NCI-H2196 (cell line): Measurements from ENCODE around the gene CNRIP1.
"Not testable (repeated sequence)": the region's sequence is repeated elsewhere in the genome, so short reads cannot be mapped to it uniquely, and the experiment has no call there.

Experiments used
- DNase-seq: peaks from one replicate; lab custom pipeline; 2025; ENCODE audit not compliant: unreplicated experiment; lab: John Stamatoyannopoulos, UW

The CNRIP1 gene, protein sequence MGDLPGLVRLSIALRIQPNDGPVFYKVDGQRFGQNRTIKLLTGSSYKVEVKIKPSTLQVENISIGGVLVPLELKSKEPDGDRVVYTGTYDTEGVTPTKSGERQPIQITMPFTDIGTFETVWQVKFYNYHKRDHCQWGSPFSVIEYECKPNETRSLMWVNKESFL

DNA sequence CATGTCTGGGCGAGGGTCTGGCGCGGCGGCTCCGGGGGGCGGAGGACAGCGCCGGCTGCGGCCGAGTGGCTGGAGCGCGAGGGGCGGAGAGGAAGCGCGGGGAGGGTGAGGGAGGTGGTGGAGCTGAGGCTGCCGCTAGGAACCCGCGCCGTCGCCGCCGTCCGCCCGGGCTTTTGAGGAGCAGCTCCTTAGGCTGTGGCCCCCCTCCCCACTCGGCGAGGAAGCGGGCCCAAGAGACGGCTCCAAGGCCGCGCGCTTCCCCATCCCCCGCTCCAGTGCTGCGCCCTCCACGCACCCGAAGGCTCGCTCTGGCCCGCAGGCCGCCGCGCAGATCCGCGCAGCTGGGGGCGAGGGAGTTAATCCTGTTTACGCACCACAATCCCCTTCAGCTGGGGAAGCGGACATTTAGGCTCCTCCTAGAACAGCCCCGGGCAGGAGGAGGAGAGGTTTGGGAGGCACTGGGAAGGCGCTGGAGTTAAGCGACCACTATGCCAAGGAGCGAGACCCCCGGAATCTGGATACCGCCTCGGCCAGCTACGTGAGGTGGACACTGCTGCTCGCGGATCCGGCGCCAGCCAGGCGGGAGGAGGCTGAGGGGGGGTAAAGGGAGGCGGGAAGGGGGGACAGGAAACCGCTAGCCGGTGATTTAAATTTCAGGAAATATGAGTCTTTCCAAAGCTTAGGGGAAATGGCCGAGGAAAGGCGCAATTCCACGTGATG, at the start of gene CNRIP1:
Gene CNRIP1, minus strand, starts transcription at position 552 of the 720 bp plus-strand sequence. Its CDS starts 549 bp downstream, at position 3.
- DNase-seq = peak; percentile 35

DNA sequence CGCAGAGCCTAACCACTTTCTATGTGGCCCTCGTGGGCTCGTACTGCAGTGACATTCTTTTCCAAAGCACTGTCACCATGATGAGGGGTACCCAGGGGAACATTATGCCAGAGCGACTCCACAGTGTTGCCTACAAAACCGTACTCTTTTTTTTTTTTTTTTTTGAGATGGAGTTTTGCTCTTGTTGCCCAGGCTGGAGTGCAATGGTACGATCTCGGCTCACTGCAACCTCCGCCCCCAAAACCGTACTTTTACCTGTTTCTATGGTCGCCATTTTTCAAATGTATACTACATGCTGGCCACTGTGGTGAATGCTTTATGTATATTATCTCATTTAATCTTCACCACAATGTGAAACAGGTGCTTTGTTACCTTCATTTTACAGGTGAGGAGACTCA, 49.6 kb upstream of the CNRIP1 start:
- no peak for DNase-seq

DNA sequence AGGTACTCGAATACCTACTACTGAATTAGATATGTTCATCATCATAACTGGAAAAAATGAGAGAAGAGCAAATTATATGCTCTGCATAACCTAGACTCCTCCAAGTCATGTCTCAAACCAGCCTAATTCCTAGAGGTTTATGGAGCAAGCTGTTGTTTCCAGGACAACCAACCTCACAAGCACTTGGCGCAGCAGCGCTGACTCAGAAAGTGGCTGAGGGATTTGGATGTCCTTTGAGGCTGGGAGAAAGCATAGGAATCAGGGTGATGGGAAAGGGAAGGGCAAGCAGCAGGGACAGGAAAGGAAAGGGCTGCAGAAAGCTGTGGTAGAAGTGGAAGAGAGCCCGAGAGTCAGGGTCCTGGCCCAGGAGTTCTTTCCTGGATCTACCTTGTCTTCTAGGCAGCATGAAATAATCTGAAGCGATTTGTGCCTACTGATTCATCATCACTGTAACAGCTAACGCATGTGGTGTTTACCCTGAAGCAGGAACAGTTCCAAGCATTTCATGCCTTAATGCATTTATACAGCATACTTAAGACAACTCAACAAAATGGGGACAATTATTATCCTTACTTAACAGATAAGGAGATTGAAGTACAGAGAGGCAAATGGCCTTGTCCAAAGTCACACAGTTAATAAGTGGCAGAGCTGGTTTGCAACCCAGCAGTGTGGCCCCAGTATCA, 49.0 kb upstream of the CNRIP1 start:
- no peak for DNase-seq

DNA sequence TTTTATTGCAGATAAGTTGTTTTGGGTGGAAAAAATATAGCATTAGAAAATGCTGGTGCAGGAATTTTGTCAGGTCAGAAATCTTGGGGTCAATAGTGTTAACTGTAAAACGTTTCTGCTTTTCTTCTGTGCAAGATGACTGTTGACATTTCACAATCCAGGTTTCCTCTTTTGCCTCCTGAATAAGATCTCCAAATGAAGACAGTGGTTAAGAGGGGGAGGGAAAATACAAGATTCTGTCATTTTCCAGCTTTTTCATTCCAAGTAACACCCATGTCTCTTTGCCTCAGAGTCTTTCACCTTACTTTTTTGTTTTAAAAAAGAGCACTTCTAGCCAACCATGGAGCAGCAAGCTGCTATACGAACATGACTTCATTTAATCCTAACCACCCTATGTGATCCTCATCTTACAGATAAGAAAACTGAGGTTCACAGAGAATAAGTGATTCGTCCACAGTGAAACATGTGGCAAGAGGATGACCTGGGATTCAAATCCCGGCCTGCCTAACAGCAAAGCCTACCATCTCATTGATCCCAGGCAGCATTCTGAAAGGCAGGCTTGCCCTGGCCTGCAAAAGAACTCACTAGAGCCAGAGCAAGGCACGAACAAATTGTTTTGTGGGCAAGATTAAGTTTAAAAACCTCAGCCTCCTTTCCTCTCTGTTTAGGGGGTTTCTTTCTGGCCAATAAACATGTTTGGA, 48.4 kb upstream of the CNRIP1 start:
- no peak for DNase-seq

DNA sequence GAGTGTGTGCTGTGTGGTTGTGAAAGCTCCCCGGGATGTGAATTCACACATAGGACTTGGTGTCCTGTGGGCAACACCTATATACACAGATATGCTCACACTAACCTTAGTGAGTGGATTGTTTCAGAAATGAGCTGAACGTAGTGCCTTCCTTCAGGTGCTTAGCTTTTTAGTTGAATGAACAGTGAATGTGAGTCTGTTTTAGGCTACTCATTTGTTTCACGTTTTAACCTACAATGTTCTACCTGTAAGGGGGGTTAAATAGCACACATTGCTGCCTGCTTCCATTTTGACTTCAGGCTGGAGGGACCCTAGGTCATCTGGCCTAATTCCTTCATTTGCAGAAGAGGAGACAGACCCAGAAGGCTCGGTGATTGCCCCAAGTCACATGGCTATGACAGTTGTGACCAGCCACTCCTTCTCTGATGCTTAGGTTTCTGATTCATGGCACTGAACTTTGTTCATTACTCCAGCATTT, 46.4 kb upstream of the CNRIP1 start:
- DNase-seq = no peak

DNA sequence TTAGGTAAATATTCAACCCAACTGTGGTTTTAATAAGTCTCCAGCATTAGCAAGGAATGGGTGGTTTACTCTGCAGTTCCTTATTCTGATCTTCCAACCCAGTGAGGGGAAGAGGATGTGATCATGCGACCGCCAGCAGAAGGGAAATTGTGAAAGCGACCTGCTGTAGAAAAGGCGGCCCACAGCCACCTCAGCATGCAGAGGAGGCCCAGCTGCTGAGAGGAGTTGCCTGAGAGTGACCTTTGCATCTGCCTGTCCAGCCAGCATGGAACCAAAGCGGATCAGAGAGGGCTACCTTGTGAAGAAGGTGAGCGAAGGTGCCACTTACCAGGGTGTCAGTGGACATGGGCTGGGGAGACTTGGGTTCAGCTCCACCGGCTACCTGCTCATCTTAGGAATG, 45.3 kb upstream of the CNRIP1 start, which contains the start of gene PLEK:
Gene PLEK, plus strand, starts transcription at position 196 of the 400 bp plus-strand sequence. Its CDS starts 70 bp downstream, at position 266.
- DNase-seq = no peak

DNA sequence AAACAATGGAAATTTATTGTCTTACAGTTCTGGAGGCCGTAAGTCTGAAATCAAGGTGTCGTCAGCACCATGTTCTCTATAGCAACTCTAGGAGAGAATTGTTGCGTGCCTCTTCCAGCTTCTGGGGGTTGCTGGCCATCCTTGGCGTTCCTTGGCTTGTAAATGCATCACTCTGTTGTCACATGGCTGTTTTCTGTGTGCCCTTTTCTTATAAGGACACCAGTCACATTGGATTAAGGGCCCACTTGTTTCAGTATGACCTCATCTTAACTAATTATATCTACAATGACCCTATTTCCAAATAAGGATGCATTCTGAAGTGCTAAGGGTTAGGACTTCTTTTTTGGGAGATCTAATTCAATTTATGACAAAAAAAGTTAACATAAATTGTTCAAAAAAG, 44.0 kb upstream of the CNRIP1 start:
- DNase-seq = no peak

DNA sequence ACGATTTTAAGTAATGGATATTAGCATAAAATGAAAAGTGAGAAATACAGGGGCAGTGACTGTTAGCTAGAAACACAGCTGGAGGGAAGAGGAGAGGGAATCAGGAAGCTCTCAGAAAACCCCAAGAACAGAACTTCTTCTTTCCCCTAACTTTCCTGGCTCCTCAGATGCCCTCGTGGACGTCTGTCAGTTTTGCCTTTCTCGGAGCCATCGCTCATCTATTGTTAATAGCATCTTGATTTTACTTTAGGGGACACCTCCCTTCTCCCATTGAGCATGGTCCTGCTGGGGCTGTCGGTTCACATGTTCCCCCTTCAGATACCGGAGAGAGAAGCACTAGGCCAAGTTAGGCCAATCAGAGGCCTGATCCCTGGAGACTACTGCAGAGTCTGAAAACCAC, 43.0 kb upstream of the CNRIP1 start:
- no peak for DNase-seq

DNA sequence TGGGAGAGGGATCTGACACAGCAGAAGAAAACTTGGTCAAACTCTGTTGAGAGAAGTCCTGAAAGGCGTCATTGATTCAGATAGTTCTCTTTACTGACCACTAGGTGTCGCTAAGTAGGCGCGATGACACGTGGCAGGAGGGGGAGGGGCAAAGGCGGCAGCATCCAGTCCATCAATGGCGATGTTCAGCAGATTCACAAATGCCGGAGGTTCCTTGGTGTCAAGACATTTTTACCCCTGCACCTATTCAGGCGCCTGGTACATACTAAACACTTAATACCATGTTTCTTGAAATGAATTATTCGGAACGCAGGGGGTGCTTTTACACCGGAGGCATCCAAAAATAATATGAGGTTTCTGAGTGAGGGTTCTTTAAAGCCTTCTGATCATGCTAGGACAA, 42.3 kb upstream of the CNRIP1 start:
- peak; percentile 34 for DNase-seq

DNA sequence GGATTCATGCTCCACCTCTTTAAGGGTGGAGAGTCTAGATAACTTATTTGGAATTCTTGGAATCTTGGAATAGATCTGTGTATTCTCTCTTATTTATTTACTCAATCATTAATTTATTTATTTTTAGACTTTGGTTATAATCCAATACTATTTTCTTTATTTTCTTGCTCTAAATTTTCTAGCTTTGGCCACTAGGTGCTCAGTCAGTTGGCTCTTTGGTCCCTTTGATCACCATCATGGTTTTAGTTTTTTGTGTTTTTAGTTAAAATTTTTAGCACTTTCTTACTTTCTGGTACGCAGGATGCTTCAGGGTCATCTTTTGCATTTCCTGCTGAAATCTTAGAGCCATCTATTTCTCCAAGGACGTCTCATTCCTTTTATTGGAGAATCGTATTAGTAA, 40.1 kb upstream of the CNRIP1 start:
- DNase-seq = no peak

DNA sequence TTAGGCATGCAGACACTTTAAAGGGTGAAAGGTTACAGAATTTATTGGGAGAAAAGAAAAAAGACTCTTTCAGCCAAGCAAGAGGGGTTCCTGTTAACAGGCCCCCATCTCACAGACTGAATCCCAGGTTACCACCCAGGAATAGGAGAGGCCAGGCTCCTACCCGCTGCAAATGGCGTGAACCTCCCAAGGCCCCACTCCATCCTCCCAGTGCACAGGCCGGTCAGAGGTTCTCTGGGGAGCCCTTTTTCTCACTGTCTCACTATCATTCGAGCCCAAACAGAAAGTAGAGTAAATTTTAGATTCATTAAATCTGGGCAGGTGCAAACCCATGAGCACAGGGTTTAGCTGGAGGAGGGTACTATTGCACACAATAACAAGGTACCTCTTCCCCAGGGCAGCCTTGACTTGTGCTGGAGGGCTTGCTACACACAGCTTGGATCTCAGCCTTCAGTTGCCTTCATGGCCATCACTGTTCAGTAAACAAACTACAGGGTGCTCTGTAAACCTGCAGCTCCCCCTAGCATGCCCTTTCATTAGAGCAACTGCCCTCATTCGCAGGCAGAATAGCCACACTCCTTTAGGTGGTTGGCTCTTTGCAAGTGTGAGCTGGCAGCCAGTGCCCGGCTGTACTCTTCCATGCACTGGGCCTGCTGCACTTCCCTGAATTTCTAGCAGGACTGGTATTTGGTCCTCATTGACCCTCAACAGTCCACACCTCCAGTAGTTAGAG, 38.0 kb upstream of the CNRIP1 start:
- DNase-seq = peak; percentile 2

DNA sequence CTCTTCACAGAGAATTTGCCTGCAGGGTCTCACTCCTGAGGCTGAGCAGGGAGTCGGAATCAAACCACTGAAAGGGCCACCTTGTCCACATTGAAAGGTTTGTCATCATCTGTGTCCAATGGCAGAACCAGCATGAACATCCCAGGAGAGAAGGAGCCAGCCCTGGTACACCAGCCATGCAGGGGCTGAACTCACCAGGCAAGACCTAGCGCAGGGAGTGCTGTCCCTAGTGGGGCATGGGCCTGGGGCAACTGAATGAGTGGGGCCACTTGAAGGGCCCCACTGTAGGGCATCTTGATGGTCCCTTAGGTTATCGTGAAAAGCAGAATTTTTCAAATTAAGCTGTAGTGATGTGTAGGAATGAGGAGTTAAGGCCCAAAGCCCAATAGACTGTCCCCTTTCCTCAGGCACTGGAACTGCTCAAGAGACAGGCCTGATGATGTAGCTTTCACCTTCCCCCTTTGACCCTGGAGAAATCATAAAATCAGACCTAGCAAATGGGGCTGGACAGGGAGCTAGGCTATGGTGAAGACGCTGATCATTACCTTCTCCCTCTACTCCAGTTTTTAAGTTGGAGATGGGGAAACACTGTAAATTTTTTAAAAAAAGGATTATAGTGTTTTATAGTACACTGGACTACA, 37.0 kb upstream of the CNRIP1 start:
- no peak for DNase-seq

DNA sequence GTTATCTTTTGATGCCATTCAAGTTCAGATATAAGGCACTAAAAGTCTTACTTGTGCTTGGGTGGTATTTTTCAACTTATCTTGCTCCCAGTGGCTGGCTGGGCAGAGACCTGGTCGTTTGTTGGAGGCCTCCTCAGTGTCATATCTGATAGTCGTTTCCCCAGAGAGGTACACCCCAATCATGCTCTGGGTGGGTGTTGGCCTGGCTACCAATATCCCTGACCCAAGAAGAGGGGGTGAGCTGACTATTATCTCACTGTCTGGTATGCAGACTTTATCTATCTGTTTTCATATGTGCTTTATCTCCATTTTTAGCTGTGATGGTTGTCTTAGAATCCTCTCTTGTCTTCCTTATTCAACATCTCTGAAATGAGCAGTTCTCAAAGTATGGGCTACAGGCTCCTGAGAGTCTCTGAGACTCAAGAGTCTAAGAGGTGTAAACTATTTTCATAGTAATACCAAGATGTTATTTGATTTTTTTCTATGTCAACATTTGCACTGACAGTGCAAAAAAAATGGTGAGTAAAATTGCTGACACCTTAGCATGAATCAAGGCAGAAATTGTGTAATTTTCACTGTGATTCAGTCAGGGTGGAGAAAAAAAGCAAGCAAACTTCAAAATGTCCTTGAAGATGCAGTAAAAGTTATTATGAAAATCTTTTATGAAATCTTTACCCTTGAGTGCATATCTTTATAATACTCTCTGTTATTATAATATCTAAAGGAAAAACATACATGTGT, 33.1 kb upstream of the CNRIP1 start:
- DNase-seq = no peak

DNA sequence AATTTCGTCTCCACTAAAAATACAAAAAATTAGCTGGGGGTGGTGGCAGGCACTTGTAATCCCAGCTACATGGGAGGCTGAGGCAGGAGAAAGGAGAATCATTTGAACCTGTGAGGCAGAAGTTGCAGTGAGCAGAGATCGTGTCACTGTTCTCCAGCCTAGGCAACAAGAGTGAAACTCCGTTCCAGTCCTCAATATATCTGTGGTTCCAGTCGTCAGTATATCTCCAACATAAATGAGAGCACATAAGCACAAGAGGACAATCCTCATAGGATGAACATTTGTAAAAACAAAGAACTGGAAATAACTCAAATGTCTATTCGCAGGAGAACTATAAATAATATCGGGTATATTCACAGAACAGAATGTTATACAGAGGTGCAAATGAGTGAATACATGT, 32.2 kb upstream of the CNRIP1 start:
- DNase-seq = no peak

DNA sequence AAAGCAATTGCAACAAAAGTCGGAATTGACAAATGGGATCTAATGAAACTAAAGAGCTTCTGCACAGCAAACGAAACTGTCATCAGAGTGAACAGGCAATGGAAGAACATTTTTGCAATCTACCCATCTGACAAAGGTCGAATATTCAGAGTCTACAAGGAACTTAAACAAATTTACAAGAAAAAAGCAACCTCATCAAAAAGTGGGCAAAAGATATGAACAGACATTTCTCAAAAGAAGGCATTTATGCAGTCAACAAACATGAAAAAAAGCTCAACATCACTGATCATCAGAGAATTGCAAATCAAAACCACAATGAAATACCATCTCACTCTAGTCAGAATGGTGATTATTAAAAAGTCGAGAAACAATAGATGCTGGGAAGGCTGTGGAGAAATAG, 29.3 kb upstream of the CNRIP1 start:
- DNase-seq = not testable (repeated sequence)

DNA sequence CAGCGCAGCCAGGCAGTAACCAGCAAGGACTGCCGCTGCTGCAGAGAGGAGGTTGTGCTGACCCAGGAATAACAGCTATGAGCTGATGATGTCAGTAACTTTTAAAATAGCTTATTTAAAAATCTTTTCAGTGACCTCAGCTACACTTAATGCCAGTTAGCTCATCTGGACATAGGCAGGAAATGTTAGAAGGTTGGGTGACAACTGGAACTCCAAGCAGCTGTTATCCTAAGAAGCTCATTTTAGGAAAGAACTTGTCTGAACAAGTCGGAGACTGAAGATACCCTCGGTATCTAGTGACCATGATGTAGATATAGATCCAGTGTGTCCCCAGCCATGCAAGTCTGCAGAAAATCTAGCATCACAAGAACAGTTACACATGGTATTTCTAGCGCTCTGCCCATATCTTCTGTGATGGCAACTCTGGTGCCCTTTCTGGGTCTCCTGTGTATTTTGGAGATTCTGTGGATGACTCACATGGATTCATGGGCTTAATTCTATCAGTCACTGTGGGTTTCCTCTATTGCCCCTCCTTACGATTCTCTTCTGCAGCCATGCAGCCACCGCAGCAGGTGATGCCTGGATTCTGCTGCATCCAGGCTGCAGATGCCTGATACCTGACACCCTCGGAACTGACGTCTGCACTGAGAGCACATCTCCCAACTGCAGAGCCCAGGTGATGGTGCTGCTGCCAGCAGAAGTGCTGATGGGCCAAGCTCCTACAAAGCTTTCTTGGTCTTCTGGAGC, 25.6 kb upstream of the CNRIP1 start:
- DNase-seq = no peak

DNA sequence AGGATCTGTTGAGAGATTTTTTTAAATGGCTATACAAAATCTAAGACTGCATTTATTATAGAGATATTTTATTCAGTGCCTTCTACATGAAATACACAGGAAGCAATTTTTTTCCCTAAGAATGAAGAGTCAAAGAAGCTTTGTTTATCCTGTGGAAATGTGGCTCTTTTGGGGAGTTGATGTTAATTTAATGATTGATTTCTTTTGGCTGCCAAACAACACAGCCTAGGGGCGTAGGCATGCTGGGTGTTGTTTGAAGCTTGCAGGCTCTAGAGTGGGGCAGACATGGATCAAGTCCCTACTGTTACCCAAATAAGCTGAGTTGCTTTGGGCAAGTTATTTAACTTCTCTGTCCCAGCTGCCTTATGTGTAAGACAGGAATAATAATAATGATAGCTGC, 24.3 kb upstream of the CNRIP1 start:
- DNase-seq = no peak

DNA sequence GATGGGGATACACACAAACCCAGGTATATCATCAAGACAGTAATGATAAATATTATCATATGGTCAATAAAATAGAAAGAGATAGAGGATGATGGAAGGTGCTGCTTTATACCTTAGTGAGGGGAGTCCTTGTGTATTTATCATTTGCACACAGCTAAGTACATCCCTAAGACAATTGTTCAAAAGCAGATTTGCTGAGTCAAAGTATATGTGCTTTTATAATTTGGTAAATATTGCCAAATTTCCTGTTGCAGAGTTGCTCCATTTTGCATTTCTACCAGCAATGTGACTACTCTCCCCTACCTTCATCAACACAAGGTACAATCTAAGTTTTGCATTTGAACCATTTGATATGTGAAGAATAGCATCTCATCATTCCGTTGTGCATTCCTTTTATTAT, 22.7 kb upstream of the CNRIP1 start:
- DNase-seq = no peak

DNA sequence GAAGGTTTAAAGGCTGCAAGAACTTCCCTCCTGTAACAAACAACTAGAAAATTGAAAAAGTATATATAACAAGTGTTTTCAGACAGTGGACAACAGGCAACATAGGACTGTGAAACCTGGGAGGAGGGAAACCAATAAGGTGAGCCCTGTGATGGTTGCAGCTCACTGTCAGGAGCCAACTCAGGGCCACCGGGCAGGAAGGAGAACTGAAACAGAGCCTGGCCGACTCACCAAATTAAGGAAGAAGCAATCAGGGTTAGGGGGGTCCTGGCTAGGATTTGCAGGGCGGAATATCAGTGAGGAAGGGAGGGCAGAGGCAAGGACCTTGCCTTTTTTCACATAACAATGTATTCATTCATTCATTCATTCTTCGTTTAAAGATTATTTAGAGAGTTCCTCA, 21.8 kb upstream of the CNRIP1 start:
- DNase-seq = no peak
